Mesendoderm (in vitro differentiated cells): ENCODE results near the gene AQP12A. TPM values are rescaled to one million over a fixed set of nuclear protein-coding genes. Genes with fewer than 3 reads are reported as not detected.

Experiments used
- small RNA-seq: library from polyadenylated mRNA; stranded (forward); fragments of <200 nt; extraction: miRNeasy Mini kit (QIAGEN cat#:217004); gene quantifications from one replicate; pipeline ENCODE3, GENCODE V24; 2013; ENCODE audit not compliant: insufficient read depth

Gene AQP12A

Small RNA genes within 50 kb of the gene (small RNA-seq; reads per million reads assigned to genes)
- gene AC011298.3, result not detected
